GM12892 (cell line): ENCODE data around the gene ZNF813. TPM values are rescaled to one million over a fixed set of nuclear protein-coding genes. Genes with fewer than 3 reads are reported as not detected.
"Not testable (repeated sequence)": the region's sequence is repeated elsewhere in the genome, so short reads cannot be mapped to it uniquely, and the experiment has no call there.

ENCODE experiments used
- DNase-seq: peaks from one replicate; pipeline ENCODE4 v3.0.0; 2011; ENCODE audit not compliant: insufficient read length
- FAIRE-seq: peaks from 2 replicates; lab custom pipeline; 2011; peaks lifted over from hg19 to GRCh38; lab: Jason Lieb, UNC
- POLR2A ChIP-seq: IDR thresholded peaks from 2 replicates; pipeline ENCODE4 v1.6.1; 2011; ENCODE audit warnings: low read depth, low read length, control low read depth
- POLR2AphosphoS5 ChIP-seq: IDR thresholded peaks from 2 replicates; pipeline ENCODE4 v1.6.1; 2011; ENCODE audit warnings: low read depth, low read length, control low read depth
- TAF1 ChIP-seq: IDR thresholded peaks from 2 replicates; pipeline ENCODE4 v1.6.1; 2011; ENCODE audit warnings: low read depth, mild to moderate bottlenecking, control low read depth, low read length, borderline replicate concordance
- polyA plus RNA-seq: library from polyadenylated mRNA; unstranded; fragments of >200 nt; gene quantifications from one replicate; pipeline ENCODE4 v1.2.1, GENCODE V29; 2012; ENCODE audit warnings: missing spikeins, inconsistent platforms; ENCODE audit not compliant: missing spikeins

Gene ZNF813
- 1.5 TPM for polyA plus RNA-seq

GRCh38 chr19:53467485-53468262, at the start of gene ZNF813:
ZNF813 (plus strand) TSS chr19:53467733; CDS start chr19:53483823, 16,090 bp downstream.
- TF ChIP-seq POLR2A = peak; percentile 66; the same call in 1 of the 2 replicates
- 0 out of 2 replicates have a peak, but pooled peaks have one; percentile 34 for TF ChIP-seq TAF1
- TF ChIP-seq POLR2AphosphoS5 = no peak
- DNase-seq (peak; percentile 74), FAIRE-seq (peak; percentile 86)

DNA sequence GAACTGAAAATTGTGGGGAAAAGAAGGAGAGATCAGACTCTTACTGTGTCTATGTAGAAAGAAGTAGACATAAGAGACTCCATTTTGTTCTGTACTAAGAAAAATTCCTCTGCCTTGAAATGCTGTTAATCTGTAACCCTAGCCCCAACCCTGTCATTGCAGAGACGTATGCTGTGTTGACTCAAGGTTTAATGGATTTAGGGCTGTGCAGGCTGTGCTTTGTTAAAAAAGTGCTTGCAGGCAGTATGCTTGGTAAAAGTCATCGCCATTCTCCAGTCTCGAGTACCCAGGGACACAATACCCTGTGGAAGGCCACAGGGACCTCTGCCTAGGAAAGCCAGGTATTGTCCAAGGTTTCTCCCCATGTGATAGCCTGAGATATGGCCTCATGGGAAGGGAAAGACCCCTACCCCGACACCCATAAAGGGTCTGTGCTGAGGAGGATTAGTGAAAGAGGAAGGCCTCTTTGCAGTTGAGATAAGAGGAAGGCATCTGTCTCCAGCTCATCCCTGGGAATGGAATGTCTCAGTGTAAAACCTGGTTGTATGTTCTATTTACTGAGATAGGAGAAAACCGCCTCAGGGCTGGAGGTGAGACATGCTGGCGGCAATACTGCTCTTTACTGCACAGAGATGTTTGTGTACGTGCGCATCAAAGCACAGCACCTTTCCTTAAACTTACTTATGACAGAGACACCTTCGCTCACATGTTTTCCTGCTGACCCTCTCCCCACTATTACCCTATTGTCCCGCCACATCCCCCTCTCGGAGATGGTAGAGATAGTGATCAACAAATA, 46.8 kb upstream of the ZNF813 start:
- FAIRE-seq, DNase-seq: not testable (repeated sequence)

GRCh38 chr19:53422551-53422950, 45.0 kb upstream of the ZNF813 start:
- TF ChIP-seq POLR2AphosphoS5 (no peak), TAF1 (no peak)
- FAIRE-seq (no peak), DNase-seq (no peak)

DNA sequence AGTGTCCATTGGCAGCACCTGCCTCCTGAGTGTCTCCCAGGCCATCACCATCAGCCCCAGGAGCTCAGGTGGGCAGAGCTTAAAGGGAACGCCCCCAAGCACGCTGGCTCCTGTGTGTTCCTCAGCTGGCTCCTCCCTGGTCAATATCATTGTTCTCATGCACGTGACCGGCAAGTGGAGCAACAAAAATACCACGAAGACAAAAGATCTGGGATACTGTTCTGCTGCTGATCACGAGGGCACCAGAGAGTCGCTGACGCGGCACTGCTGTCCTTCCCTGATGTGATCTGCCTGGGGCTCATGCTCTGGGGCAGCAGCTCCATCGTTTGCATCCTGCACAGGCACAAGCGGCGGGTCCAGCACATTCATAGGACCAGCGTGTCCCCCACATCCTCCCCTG, 44.5 kb upstream of the ZNF813 start:
- FAIRE-seq, DNase-seq: not testable (repeated sequence)

DNA sequence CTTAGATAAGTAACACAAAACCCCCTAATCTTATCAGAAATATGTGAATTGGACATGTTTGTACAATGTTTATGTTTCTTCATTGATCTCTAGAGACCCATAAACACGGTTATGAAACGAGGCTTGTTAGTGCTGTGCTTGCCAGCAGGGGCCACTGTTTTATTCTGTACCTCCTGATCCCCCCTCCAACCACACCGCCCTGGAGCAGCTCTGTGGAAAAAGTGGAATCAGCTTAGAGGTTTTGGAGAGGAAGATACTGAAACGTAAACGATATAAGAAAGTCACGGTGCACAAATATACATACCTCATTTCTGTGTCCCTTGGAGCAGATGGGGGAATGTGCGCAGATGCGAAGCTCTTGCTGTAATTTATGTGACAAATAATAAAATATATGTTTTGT, 43.9 kb upstream of the ZNF813 start:
- not testable (repeated sequence) for FAIRE-seq, DNase-seq

DNA sequence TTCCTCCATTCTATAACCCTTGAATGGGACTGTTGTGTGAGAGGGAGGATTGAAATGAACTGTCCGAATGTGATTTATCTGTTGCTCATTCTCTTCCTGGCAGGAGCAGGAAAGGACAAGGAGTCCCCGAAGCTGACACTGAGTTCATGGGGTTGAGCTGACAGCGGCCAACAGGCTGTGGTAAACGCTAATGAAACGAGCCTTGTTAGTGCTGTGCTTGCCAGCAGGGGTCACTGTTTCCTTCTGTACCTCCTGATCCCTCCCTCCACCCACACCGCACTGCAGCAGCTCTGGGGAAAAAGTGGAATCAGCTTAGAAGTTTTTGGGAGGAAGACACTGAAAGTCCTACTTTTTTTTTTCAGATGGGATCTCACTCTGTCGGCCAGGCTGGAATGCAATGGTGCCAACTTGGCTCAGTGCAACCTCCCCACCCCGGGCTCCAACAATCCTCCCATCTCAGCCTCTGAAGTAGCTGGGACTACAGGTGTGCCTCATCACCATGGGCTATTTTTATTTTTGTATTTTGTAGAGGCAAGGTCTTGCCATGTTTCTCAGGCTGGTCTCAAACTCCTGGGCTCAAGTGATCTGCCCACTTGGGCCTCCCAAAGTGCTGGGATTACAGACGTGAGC, 42.5 kb upstream of the ZNF813 start:
- no peak for FAIRE-seq
- TF ChIP-seq TAF1 (no peak), POLR2AphosphoS5 (no peak), POLR2A (no peak)
- DNase-seq = no peak

DNA sequence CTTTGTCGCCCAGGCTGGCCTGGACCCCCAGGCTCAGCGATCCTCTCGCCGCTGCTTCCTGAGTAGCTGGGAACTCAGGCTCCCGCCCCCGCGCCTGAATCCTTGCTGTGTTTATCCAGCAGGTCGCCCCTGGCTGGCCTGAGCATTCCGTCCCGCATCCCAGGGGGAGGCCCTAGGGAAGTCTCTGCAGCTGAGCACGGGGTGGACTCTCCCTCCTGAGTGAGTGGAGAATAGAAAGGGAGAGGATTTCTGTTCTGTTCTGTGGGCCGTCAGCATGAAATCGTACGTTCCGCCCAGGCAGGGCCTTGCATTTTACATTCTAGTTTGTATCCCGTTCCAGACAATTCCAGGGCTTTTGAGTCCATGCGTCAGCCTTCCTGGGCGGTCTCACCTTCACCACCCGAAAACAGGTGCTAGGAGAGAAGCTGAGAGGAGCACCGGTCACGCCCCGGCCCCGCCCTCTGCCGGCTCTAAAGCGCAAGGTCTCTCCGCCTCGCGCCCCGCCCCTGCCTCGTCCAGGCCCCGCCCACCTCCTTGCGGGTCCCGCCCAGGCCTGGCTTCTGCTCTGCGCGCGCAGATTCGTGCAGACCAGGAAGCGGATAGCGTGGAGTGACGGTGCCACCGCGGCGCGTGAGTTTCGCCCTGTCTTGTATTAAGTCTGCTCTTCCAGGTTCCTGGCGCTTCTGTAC, 36.0 kb upstream of the ZNF813 start, which contains the start of gene ZNF761:
Gene ZNF761, plus strand, starts transcription at position 586 of the 689 bp plus-strand sequence. CDS start 15,285 bp downstream, outside the sequence.
- FAIRE-seq (peak; percentile 90), DNase-seq (peak; percentile 69)
- TF ChIP-seq POLR2A (peak; percentile 86), TAF1 (peak; percentile 61; the same call in 1 of the 2 replicates), POLR2AphosphoS5 (peak; percentile 87)

- TF ChIP-seq POLR2A (no peak), POLR2AphosphoS5 (no peak), TAF1 (no peak)
- DNase-seq (no peak), FAIRE-seq (no peak)
These were observed 35.4 kb upstream of the ZNF813 start for GRCh38 chr19:53432088-53432661.

DNA sequence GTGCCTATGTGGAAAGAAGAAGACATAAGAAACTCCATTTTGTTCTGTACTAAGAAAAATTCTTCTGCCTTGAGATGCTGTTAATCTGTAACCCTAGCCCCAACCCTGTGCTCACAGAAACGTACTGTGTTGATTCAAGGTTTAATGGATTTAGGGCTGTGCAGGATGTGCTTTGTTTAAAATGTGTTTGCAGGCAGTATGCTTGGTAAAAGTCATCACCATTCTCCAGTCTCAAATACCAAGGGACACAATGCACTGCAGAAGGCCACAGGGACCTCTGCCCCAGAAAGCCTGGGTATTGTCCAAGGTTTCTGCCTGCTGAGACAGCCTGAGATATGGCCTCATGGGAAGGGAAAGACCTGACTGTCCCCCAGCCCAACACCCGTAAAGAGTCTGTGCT, 23.7 kb upstream of the ZNF813 start:
- not testable (repeated sequence) for FAIRE-seq, DNase-seq

- not testable (repeated sequence) for DNase-seq, FAIRE-seq
These were observed 20.3 kb upstream of the ZNF813 start for GRCh38 chr19:53447196-53447595.

DNA sequence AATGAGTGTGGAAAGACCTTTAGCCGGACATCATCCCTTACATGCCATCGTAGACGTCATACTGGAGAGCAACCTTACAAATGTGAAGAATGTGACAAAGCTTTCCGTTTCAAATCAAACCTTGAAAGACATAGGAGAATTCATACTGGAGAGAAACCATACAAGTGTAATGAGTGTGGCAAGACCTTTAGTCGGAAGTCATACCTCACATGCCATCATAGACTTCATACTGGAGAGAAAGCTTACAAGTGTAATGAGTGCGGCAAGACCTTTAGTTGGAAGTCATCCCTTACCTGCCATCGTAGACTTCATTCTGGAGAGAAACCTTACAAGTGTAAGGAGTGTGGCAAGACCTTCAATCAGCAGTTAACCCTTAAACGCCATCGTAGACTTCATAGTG, 11.7 kb upstream of the ZNF813 start:
- TF ChIP-seq POLR2AphosphoS5 (no peak), POLR2A (no peak), TAF1 (no peak)
- DNase-seq (no peak), FAIRE-seq (no peak)

- DNase-seq, FAIRE-seq: not testable (repeated sequence)
These were observed 7.3 kb upstream of the ZNF813 start for GRCh38 chr19:53460131-53460721.
